ENCODE results near the gene RBM47.
"Not testable (repeated sequence)": the region's sequence is repeated elsewhere in the genome, so short reads cannot be mapped to it uniquely, and the experiment has no call there.

RBM47 gene

GRCh38 chr4:40481977-40482376 lies 147.7 kb downstream of the RBM47 start:
- no peak for DNase-seq

- DNase-seq, result no peak
Measured at GRCh38 chr4:40480291-40480690, 149.4 kb downstream of the RBM47 start.

DNA sequence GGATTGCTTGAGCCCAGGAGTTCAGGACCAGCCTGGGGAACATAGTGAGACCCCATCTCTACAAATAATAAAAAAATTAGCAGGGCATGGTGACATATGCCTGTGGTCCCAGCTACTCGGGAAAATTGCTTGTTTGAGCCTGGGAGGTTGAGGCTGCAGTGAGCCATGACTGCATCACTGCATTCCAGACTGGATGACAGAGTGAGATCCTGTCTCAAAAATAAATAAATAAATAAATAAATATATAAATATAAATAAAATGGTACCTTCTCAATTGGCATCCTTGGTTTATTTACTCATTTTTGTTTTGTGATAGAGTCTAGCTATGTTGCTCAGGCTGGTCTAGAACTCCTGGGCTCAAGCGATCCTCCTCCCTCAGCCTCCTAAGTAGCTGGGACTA lies 150.3 kb downstream of the RBM47 start:
- no peak for DNase-seq

- DNase-seq, result no peak
Measured at GRCh38 chr4:40475609-40476008, 154.1 kb downstream of the RBM47 start.

GRCh38 chr4:40473578-40474388 lies 155.9 kb downstream of the RBM47 start:
- DNase-seq, result no peak

GRCh38 chr4:40471923-40472322 lies 157.7 kb downstream of the RBM47 start:
- DNase-seq, result no peak

GRCh38 chr4:40466789-40467188 lies 162.9 kb downstream of the RBM47 start:
- no peak for DNase-seq

GRCh38 chr4:40462326-40462725 lies 167.3 kb downstream of the RBM47 start:
- DNase-seq, result no peak

- no peak for DNase-seq
Measured at GRCh38 chr4:40461879-40462278, 167.8 kb downstream of the RBM47 start.

GRCh38 chr4:40461062-40461461 lies 168.6 kb downstream of the RBM47 start:
- DNase-seq, result no peak

DNA sequence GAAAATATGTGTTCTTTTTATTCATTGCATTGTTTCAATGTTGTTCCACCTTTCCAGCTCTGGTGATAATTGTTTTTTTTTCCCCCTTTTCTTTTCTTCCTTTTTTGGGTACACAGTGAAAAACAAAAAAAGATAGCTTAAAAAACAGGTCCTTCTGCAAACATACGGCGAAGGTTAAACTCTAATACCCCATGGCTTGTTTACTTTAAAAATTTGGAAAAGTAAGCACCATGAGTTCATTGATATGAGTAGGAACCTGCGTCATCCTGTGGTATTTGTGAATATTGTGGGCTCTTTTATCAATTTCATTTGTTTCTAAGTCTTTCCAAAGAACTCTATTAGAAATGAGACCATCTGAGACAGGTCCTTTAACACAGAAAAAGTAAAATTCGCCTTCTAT lies 171.0 kb downstream of the RBM47 start:
- DNase-seq, result no peak

DNA sequence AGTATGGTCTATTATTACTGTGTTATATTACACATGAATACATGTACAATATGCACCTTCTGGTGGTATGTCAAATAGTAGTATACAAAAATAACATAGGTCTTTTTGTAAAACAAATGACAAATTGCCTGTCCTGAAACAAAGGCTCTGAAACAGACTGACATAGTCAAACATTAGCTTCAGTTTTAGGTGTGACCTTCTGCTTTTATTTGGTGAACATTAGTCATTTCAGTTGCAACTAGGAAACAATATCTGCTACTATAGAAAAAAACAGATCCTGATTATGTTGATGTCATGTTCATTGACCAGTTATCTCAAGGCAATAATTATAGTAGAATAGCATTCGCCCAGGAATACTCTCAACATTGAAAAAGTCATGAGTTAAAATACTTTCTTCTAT lies 171.6 kb downstream of the RBM47 start:
- no peak for DNase-seq

DNA sequence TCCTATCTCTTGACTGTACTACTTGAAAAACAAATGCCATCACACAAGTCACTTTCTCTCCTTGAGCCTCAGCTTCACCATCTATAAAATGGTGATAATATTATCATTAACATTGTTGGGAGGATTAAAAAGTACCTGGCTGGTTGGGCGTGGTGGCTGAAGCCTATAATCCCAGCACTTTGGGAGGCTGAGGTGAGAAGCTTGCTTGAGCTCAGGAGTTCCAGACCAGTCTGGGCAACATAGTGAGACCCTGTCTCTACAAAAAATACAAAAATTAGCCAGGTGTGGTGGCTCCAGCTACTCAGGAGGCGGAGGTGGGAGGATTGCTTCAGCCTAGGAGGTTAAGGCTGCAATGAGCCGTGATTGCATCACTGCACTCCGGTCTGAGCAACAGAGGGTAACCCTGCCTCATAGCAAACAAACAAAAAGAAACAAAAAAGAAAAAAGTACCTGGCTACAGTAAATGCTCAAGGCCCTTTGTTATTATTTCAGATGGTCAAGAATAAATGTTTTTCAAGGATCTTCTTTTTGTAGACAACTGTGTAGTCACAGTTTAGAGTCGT lies 174.2 kb downstream of the RBM47 start:
- DNase-seq, result no peak

DNA sequence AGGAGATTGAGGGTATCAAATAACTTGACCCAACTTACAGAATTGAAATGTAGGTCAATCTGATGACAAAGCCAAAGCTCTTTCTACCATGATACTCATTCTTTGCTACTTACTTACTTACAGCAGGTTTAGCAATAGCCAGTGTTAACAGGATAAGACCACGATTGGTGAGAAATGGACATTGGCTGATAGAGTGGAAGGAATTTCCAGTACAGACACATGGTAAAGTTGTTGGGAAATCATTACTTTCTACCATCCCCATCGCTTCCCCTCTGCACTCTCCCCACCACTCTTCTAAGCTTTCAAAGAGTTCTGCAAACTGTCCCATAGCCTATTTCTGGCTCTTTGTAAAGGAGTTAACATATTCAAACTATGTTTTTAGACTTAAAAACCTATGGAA lies 174.8 kb downstream of the RBM47 start:
- DNase-seq, result no peak

DNA sequence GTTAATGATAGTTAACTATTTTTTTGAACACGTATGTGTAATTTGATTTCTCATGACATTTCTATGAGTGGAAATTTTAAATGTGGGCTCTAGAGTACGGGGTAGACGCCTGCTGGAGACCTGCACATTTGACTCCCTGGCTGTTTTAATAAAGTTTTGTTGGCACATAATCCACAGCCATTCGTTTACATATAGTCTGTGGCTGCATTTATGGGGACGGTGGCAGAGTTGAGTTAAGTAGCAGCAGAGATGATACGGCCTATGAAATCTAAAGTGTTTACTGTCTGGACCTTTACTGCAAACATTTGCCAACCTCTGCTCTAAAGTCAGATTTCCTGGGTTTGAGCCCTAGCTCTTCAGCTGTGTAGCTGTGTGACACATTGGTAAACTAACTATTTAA lies 175.8 kb downstream of the RBM47 start:
- DNase-seq, result no peak

GRCh38 chr4:40448875-40449274 lies 180.8 kb downstream of the RBM47 start:
- no peak for DNase-seq

DNA sequence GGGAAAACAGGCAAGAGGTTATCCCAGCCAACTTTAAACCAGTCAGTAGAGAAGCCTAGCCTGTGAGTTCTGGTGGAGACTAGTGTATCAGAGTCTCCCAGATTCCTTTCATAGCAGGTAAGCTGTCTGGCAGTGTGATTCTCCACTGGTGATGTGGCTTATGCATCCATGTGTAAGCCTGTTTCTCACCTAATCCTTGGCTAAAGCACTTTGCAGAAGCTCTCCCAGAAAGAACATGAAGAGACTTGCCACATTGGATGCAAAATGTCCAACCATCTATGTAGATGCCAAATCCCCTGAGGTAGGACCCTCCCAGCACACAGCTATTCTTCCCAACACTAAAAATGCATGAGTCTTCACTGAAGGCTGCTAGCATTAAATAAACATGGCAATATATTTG lies 182.8 kb downstream of the RBM47 start:
- no peak for DNase-seq

DNA sequence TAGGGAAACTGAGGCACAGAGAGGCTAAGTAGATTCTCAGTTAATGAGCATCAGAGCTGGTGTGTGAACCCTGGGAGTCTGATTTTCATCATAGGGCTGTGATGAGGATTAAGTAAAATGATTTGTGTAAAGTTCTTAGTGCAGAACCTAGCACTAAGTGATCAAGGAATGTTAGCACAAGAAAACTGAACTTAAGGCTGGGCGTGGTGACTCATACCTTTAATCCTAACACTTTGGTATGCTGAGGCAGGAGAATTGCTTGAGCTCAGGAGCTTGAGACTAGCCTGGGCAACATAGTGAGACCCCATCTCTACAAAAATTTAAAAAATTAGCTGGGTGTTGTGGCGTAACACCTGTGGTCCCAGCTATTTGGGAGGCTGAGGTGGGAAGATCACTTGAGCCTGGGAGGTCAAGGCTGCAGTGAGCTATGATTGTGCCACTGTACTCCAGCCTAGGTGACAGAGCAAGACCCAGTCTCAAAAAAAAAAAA lies 183.4 kb downstream of the RBM47 start:
- not testable (repeated sequence) for DNase-seq

- DNase-seq, result no peak
Measured at GRCh38 chr4:40445671-40446070, 184.0 kb downstream of the RBM47 start.

- no peak for DNase-seq
Measured at GRCh38 chr4:40441430-40441829, 188.2 kb downstream of the RBM47 start.

DNA sequence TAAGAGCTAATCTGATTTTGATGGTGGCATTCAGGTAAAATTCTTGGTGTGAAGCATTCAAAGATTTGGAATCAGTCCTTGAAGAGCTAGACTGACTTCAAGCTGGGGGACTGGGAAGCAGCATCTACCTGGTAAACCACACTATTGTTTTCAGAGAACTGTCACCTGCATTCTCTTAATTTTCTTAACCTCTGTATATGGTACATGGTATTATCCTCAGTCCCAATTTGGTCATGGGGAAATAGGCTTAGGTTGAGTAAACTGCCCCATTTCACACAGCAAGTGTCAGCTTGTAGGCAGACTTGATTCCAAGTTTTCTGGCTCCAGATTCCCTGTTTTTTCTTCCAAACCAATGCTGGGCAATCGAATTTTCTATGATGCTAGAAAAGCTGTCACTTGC lies 190.1 kb downstream of the RBM47 start:
- no peak for DNase-seq

- no peak for DNase-seq
Measured at GRCh38 chr4:40438384-40439026, 191.2 kb downstream of the RBM47 start.

DNA sequence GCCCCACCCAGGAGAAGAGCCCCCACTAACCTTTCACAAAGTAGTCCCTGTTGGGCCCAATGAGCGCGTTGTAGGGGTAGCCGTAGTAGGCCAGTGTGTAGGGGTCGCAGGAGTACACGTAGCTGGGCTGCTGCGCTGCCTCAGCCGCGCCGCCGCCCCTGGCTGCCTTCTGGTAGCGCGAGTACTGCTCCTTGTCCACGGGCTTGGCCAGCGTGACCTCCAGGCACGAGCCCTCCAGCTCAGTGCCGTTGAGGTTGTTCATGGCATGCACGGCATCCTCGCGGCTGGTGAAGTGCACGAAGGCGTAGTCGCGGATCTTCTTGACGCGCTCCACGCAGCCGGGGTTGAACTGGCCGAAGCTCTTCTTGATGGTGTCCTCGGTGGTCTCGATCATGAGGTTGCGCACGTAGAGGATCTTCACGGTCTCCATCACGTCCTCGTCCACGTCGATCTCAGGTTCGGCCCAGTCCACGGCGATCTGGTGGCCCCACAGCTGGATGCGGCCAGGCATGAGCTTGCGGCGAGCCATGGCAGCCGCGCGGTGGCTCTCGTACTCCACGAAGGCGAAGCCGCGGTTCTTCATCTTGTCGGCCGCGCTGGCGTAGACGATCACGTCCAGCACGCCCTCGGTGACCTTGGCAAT lies 191.8 kb downstream of the RBM47 start:
- no peak for DNase-seq

DNA sequence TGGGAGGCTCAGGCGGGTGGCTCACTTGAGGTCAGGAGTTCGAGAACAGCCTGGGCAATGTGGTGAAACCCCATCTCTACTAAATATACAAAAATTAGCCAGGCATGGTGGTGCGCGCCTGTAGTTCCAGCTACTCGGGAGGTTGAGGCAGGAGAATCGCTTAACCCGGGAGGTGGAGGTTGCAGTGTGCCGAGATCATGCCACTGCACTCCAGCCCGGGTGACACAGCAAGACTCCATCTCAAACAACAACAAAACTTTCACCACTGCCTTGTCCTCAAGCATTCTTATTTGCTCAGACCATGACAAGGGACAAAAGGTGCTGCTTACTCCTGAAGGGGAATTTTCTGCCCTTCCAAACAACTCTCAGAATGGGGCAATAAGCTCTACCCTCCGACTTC lies 194.4 kb downstream of the RBM47 start:
- DNase-seq, result not testable (repeated sequence)

Data from NCI-H524 treated with DMSO at 0.1 percent for 48 hours (cell line).